GM06990 (cell line): ENCODE measurements around the gene G6PC1.
"Not testable (repeated sequence)": the region's sequence is repeated elsewhere in the genome, so short reads cannot be mapped to it uniquely, and the experiment has no call there.

Source experiments
- DNase-seq: peaks from one replicate; pipeline ENCODE4 v3.0.0-alpha.2; 2011; ENCODE audit not compliant: insufficient read length; ENCODE audit errors: extremely low read depth
- H3K27me3 ChIP-seq: replicated peaks from 2 replicates; pipeline ENCODE4 v1.6.0; 2011; ENCODE audit warnings: low read length; ENCODE audit not compliant: control insufficient read depth, insufficient read depth
- H3K36me3 ChIP-seq: 2 replicates; pipeline ENCODE4 v1.5.1; 2011; ENCODE audit warnings: low read length; ENCODE audit not compliant: control insufficient read depth, insufficient read depth
- H3K4me3 ChIP-seq: replicated peaks from 2 replicates; pipeline ENCODE4 v1.5.1; 2011; ENCODE audit warnings: low read depth, mild to moderate bottlenecking, control low read depth, low read length
- CTCF ChIP-seq: IDR thresholded peaks from 2 replicates; pipeline ENCODE4 v1.5.1; 2011; ENCODE audit warnings: low read length, control low read depth, mild to moderate bottlenecking, inconsistent platforms; ENCODE audit not compliant: insufficient read depth, poor library complexity, severe bottlenecking

The G6PC1 gene

GRCh38 chr17:42866216-42866615, 34.4 kb upstream of the G6PC1 start:
- Histone ChIP-seq H3K4me3 (no peak overlapping the region), H3K36me3 (no peaks in the 10 kb centered on the region), H3K27me3 (no peaks in the 10 kb centered on the region)
- DNase-seq, result no peak
- TF ChIP-seq CTCF, result no peak

- no peak for DNase-seq
- no peak for TF ChIP-seq CTCF
- Histone ChIP-seq H3K36me3 (no peaks in the 10 kb centered on the region), H3K4me3 (no peak overlapping the region), H3K27me3 (no peaks in the 10 kb centered on the region)
Observed at GRCh38 chr17:42866631-42867575, 33.7 kb upstream of the G6PC1 start.

DNA sequence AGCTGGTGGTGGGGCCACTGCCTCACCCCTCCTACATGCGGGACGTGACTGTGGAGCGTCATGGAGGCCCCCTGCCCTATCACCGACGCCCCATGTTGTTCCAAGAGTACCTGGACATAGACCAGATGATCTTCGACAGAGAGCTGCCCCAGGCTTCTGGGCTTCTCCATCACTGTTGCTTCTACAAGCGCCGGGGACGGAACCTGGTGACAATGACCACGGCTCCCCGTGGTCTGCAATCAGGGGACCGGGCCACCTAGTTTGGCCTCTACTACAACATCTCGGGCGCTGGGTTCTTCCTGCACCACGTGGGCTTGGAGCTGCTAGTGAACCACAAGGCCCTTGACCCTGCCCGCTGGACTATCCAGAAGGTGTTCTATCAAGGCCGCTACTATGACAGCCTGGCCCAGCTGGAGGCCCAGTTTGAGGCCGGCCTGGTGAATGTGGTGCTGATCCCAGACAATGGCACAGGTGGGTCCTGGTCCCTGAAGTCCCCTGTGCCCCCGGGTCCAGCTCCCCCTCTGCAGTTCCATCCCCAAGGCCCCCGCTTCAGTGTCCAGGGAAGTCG, 32.8 kb upstream of the G6PC1 start:
- not testable (repeated sequence) for DNase-seq, H3K4me3 ChIP-seq, H3K36me3 ChIP-seq, H3K27me3 ChIP-seq

GRCh38 chr17:42868338-42868737, 32.3 kb upstream of the G6PC1 start:
- H3K36me3 ChIP-seq, result no peaks in the 10 kb centered on the region
- H3K27me3 ChIP-seq, result no peaks in the 10 kb centered on the region
- no peak overlapping the region for H3K4me3 ChIP-seq
- no peak for TF ChIP-seq CTCF
- no peak for DNase-seq

DNA sequence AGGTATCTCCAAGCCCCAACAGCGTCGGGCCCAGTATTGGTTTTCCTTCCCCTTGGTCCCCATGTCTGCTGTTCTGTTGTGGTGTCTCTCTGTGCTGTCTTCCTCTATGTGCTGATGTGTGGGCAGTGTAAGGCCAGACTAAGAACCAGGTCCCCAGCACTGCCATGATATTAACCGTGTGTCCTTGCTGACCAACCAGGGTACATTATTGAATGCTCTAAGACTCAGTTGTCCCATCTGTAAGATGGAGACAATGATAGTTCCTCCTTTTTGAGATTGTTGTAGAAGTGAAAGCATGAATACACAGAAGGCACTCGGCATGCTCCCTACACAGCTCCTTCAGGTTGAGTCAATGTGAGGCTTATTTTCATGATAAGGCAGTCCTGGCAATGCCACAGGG, 29.0 kb upstream of the G6PC1 start:
- no peaks in the 10 kb centered on the region for H3K27me3 ChIP-seq
- DNase-seq, result no peak
- no peak for TF ChIP-seq CTCF

GRCh38 chr17:42872251-42872965, 28.2 kb upstream of the G6PC1 start:
- Histone ChIP-seq H3K4me3 (no peak overlapping the region), H3K36me3 (no peaks in the 10 kb centered on the region), H3K27me3 (no peaks in the 10 kb centered on the region)
- TF ChIP-seq CTCF, result no peak
- DNase-seq, result no peak

More for the DNA sequence above, 29.0 kb upstream of the G6PC1 start:
- Histone ChIP-seq H3K4me3 (no peak overlapping the region), H3K36me3 (no peaks in the 10 kb centered on the region)
